ENCODE data around the gene SFN. TPM values are rescaled to one million over a fixed set of nuclear protein-coding genes. Genes with fewer than 3 reads are reported as not detected.

Gene SFN
- total RNA-seq, 2 donors from 2014 or later, result 1.3 TPM

DNA sequence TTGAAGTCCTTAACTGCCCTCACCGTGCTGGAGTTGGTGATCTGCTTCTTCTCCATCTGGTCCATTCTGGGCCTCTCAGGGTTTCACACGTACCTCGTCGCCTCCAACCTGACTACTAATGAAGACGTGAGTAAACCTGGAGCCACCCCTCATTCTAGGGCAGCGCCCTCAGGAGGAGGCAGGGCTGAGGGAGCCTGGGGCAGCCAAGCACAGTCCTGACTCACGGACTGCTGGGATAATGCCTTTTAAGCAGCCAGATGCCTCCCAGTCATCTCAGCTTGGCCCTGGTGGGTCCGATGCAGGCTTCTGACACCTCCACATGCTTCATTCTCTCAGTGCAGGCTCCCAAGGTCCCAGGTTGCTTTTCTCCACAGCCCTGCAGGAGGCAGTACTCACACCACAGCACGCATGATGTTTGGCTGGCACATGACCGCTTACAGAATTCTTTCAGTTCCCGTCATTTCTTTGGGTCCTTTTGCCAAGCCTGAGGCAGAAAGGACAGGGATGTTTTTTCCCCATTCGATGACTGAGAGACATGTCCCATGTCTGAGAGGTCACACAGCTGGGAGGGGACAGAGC is 11.8 kb upstream of the SFN start:
- no peak for ATAC-seq
- peaks cover 8% of the 10 kb centered on the region for H3K4me1 Mint-ChIP-seq
- no peak overlapping the region for H3K27ac Mint-ChIP-seq
- H3K4me3 Mint-ChIP-seq, result no peak overlapping the region
- peaks cover 11% of the 10 kb centered on the region for H3K36me3 Mint-ChIP-seq (ENCODE audit: low read depth)
- no peaks in the 10 kb centered on the region for H3K9me3 ChIP-seq (ENCODE audit: control insufficient read depth, low read length, poor library complexity, severe bottlenecking)
- no peak for DNase-seq
- no peaks in the 10 kb centered on the region for H3K27me3 Mint-ChIP-seq

DNA sequence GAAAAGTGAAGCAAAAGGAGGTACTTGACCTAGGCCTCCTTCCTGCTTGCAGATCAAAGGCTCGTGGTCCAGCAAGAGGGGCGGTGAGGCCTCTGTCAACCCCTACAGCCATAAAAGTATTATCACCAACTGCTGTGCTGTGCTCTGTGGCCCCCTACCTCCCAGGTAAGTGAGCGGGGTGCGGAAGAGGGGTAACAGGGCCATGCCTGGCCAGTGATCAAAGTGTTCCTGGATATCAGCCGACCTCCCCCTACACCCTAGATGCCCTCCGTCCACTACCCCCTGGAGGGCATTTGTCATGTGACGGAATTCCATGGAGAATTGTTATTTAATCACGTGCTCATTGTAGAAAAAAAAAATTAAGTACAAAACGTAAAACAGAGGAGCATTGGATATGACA is 10.2 kb upstream of the SFN start:
- DNase-seq, result no peak
- no peak for ATAC-seq
- Mint-ChIP-seq H3K36me3 (ENCODE audit: low read depth) (peaks cover 8% of the 10 kb centered on the region), H3K27ac (peak overlapping the region; percentile 16), H3K4me1 (peaks cover 8% of the 10 kb centered on the region), H3K27me3 (no peaks in the 10 kb centered on the region), H3K4me3 (no peak overlapping the region)
- H3K9me3 ChIP-seq (ENCODE audit: control insufficient read depth, low read length, poor library complexity, severe bottlenecking), result no peaks in the 10 kb centered on the region

DNA sequence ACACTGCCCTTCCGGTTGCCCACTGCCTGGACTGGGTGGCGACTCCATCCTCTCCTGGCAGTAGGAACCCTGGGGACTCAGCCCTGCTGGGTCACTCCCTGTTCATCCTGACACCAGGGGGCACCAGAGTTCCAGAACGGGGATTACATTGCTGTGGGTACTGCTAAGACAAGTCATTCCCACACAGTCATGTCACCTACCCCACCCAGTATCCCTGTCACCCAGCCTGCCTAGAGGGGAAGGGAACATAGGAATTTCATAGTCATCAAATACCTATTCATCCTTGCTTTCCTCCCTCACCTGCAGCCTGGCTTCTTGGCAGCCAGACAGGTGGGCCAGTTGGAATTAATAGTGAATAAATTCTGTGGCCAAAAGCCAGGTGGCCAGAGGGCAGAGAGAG is 9.8 kb upstream of the SFN start:
- peaks cover 8% of the 10 kb centered on the region for H3K4me1 Mint-ChIP-seq
- peaks cover 6% of the 10 kb centered on the region for H3K36me3 Mint-ChIP-seq (ENCODE audit: low read depth)
- H3K4me3 Mint-ChIP-seq, result no peak overlapping the region
- DNase-seq (peak; percentile 53 to 80 (median 55)), ATAC-seq (peak; percentile 82)
- H3K27me3 Mint-ChIP-seq, result no peaks in the 10 kb centered on the region
- peak overlapping the region; percentile 16 for H3K27ac Mint-ChIP-seq
- no peaks in the 10 kb centered on the region for H3K9me3 ChIP-seq (ENCODE audit: control insufficient read depth, low read length, poor library complexity, severe bottlenecking)

DNA sequence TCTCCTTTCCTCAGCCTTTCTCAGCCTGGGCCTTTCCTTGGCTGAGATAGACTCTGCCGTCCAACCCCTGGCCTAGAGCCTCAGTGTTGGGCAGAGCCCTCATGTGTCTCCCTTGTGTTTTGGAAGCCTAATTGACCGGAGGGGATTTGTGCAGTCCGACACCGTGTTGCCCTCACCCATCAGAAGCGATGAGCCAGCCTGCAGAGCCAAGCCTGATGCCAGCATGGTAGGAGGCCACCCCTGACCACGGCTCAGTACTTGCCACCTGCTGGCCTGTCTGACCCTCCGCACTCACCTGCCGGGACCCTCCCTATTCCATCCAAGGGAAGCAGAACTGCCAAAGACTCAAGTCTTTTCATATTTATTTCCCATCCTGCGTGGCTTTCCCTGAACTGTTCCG is 9.3 kb upstream of the SFN start:
- H3K36me3 Mint-ChIP-seq (ENCODE audit: low read depth), result peaks cover 4% of the 10 kb centered on the region
- peak overlapping the region; percentile 45 for H3K4me3 Mint-ChIP-seq
- H3K9me3 ChIP-seq (ENCODE audit: control insufficient read depth, low read length, poor library complexity, severe bottlenecking), result no peaks in the 10 kb centered on the region
- ATAC-seq, result no peak
- H3K27ac Mint-ChIP-seq, result peak overlapping the region; percentile 16
- H3K27me3 Mint-ChIP-seq, result no peaks in the 10 kb centered on the region
- peaks cover 8% of the 10 kb centered on the region for H3K4me1 Mint-ChIP-seq
- no peak for DNase-seq

DNA sequence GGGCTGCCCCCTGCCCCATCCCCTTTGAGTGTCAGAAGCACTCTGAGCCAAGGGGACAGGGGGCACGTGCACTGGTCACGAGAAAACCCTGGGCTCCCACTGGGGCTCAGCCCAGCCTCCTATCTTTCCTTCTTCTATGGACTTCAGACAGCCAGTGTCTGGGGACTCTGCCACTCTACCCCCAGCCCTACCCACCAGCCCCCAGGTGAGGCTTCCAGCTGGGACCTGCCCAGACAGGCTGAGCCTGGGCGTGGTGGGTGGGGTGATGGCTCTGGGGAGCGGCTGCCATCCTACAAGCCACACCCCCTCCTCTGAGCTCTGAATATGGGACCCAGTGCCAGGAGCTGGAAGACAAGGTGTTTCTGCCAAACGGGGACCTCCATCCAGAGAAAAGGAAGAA is 8.0 kb upstream of the SFN start:
- Mint-ChIP-seq H3K27ac (no peak overlapping the region), H3K27me3 (no peaks in the 10 kb centered on the region), H3K36me3 (ENCODE audit: low read depth) (peaks cover 4% of the 10 kb centered on the region), H3K4me1 (peaks cover 5% of the 10 kb centered on the region), H3K4me3 (no peak overlapping the region)
- DNase-seq, result no peak
- no peak for ATAC-seq
- H3K9me3 ChIP-seq (ENCODE audit: control insufficient read depth, low read length, poor library complexity, severe bottlenecking), result no peaks in the 10 kb centered on the region

DNA sequence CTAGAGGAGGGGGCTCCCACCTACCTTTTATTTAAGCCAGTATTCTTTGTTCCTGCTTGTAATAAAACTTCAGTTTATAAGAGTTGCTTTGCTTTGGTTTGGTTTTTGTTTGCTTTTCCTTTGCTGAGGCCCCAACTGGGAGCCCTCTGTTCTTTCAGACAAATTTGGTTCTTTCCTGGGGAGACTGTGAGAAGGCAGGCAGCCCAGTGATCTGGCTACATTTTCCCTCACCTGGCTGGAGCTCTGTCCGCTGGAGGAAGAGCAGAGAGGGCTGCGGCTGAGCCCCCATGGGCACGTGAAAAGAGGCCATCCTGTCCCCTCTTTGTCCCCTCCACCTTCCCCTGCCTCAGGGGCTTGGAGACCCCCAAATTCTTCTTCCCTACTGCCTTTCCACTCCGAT is 7.3 kb upstream of the SFN start:
- H3K4me3 Mint-ChIP-seq, result no peak overlapping the region
- ATAC-seq (no peak), DNase-seq (no peak)
- no peaks in the 10 kb centered on the region for H3K9me3 ChIP-seq (ENCODE audit: control insufficient read depth, low read length, poor library complexity, severe bottlenecking)
- H3K27me3 Mint-ChIP-seq, result no peaks in the 10 kb centered on the region
- peaks cover 4% of the 10 kb centered on the region for H3K36me3 Mint-ChIP-seq (ENCODE audit: low read depth)
- H3K4me1 Mint-ChIP-seq, result peaks cover 4% of the 10 kb centered on the region
- no peak overlapping the region for H3K27ac Mint-ChIP-seq

DNA sequence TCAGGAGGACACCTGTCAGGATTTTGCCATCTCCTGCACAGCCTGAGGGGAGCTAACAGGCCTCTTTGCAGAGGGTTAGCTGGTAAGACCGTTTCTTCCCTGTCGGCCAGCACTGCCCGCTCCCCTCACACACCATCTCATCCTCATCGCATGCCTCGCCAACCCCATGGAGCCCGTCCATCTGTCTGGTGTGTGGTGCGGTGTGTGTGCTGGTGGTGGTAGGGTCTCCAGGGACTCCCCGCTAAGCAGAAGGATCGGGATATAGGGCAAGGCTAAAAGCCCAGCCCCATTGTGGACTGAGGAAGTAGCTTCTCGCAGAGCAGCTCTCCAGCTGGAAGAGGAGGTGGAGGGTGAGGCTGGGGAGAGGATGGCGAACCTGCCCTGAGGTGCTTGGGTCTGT is 6.8 kb upstream of the SFN start:
- ATAC-seq, result no peak
- peaks cover 4% of the 10 kb centered on the region for H3K36me3 Mint-ChIP-seq (ENCODE audit: low read depth)
- DNase-seq, result no peak
- H3K27me3 Mint-ChIP-seq, result no peaks in the 10 kb centered on the region
- H3K4me3 Mint-ChIP-seq, result peak overlapping the region; percentile 28
- H3K4me1 Mint-ChIP-seq, result peaks cover 4% of the 10 kb centered on the region
- no peaks in the 10 kb centered on the region for H3K9me3 ChIP-seq (ENCODE audit: control insufficient read depth, low read length, poor library complexity, severe bottlenecking)
- H3K27ac Mint-ChIP-seq, result peak overlapping the region; percentile 47

DNA sequence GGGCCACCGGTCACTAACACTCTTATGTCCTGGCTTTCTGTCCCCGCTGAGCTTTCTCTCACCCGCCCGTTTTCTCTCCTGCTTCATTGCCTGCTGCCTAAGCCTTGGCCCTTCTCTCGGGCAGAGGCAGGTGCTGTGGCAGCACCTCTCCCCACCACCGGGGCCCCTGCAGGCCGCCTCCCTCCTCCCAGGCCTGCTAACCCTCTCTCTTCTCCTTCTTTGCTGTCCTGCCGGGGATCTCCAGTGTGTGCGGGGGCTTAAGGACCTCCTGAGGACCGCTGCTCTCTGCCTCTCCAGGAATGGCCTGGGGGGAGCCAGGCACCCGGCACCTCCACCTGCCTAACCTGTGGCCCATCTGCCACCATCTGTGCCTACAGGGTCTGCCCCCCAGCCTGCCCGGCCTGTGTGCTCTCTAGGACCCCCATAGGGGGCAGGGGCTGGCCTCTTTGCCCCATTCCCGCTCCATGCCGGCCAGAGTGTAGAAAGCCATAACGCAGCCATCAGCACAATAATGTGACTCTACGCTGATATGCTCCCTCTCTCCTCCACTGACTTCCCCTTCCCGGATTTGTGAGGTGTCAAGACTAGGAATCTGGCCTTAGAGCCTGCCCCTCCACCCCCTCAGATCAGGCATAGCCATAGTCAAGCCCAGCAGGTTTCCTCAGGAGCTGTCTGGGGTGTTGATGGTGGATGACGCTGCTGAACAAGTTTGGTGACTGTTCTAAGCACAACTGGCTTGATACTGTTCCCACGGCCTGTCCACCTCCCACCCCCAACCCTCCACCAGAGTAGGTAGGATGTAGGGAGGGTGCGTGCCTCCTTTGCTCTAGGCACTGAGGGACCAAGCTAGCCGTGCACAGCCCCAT is 6.1 kb upstream of the SFN start:
- H3K9me3 ChIP-seq (ENCODE audit: control insufficient read depth, low read length, poor library complexity, severe bottlenecking), result no peaks in the 10 kb centered on the region
- Mint-ChIP-seq H3K4me3 (no peak overlapping the region), H3K27me3 (no peaks in the 10 kb centered on the region), H3K27ac (peak overlapping the region; percentile 47), H3K36me3 (ENCODE audit: low read depth) (peaks cover 1% of the 10 kb centered on the region), H3K4me1 (peaks cover 5% of the 10 kb centered on the region)
- DNase-seq (no peak), ATAC-seq (no peak)

DNA sequence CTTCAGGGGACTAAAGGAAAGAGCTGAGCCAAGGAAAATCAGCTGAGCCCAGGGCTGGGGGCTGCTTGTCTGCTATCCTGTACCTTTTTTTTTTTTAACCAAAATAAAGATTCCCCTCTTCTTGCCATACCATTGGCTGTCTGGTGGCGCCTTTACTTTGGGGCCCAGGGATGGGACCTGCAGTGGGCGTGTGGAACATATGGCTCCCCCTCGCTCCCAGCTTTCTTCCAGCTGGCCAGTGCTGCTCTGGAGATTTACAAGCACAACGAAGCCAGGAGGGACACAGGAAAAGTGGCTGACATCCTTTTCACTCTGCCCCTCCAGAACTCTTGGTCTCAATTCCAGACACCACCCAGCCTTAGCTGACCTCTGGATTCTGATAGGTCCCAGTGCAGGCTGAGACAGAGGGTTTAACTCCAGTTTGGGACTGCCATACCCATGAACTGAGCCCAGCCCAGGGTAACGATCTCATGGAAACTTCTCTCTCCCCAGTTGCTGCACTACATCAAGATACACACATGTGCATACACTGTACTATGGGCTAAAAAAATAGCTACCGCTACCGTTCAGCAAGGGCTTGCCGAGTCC is 5.4 kb upstream of the SFN start:
- Mint-ChIP-seq H3K4me3 (no peak overlapping the region), H3K36me3 (ENCODE audit: low read depth) (no peaks in the 10 kb centered on the region), H3K27ac (peak overlapping the region; percentile 6), H3K27me3 (no peaks in the 10 kb centered on the region), H3K4me1 (peaks cover 11% of the 10 kb centered on the region)
- ATAC-seq (no peak), DNase-seq (no peak)
- H3K9me3 ChIP-seq (ENCODE audit: control insufficient read depth, low read length, poor library complexity, severe bottlenecking), result no peaks in the 10 kb centered on the region

DNA sequence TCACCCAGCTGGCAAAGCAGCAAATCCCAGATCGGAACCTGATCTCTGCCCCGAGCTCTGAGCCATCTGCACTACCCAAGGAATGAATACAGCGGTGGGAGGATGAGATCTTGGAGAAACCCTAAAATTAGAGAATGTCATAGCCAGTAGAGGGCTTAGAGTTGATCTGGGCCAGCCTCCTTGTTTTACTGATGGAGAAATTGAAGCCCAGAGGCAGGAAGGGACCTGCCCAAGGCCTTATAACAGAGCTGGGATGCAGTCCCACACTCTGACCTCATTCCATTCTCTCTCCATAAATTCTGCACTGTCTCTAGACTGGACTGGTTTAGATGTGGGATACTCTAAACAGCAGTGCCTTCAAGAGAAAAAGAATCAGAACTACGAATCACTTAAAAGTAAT is 4.8 kb upstream of the SFN start:
- H3K9me3 ChIP-seq (ENCODE audit: control insufficient read depth, low read length, poor library complexity, severe bottlenecking), result no peaks in the 10 kb centered on the region
- DNase-seq, result no peak
- Mint-ChIP-seq H3K27me3 (no peaks in the 10 kb centered on the region), H3K27ac (peak overlapping the region; percentile 6), H3K4me1 (peaks cover 13% of the 10 kb centered on the region), H3K36me3 (ENCODE audit: low read depth) (no peaks in the 10 kb centered on the region), H3K4me3 (no peak overlapping the region)
- ATAC-seq, result no peak

DNA sequence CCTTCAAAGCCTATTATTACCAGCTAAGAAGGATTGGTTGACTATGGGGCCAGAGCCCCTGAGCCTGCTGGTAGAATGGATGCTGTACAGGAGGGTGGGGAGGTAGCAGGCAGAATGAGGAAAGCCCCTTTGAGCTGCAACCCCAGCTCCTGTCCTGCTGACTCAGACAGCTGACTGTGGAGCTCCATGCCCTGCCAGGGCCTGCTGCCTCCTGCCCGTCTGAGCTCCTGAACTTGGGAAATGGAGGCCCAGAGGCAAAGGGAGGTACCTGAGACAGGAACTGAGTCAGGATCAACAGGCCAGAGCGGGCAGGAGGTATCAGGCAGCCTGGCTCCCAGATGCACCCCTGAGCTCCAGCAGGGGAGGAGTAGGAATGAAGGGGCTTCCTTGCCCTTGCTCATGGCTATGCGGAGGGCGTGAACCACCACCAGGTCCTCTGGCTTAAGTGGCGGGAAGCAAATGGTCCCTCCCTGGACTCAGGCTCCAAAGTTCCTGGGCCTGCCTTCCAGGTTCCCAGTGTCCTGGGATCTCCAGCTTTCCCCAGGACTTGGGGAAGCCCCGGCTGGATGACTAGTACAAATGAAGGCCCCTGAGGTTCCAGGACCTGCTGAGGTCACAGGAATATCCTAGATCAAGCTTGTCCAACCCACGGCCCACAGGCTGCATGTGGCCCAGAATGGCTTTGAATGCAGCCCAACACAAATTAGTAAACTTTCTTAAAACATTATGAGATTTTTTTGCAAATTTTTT is 3.9 kb upstream of the SFN start:
- no peaks in the 10 kb centered on the region for H3K9me3 ChIP-seq (ENCODE audit: control insufficient read depth, low read length, poor library complexity, severe bottlenecking)
- Mint-ChIP-seq H3K36me3 (ENCODE audit: low read depth) (no peaks in the 10 kb centered on the region), H3K4me3 (no peak overlapping the region), H3K27ac (peak overlapping the region; percentile 24), H3K4me1 (peaks cover 18% of the 10 kb centered on the region), H3K27me3 (no peaks in the 10 kb centered on the region)
- no peak for DNase-seq
- ATAC-seq, result no peak

DNA sequence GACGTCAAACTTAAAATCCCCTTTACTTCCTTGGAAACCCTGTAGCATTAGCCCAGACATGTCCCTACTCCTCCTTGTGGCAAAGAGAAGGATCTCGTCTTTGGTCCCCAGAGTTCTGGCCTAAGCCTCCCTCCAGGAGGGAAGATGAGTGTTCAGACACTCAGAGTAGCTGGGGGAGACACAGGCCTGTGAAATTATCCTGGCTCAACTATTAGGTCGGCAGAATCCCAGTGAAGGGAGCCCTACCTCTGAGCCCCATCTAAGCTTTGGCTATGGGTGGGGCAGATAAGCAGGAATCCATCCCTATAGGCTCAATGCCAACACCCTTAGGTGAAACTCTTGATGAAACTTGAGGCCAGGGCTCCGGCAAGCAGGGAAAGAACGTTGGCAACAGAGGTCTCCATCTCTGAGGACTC is 1.7 kb upstream of the SFN start:
- peak overlapping the region; percentile 6 for H3K27ac Mint-ChIP-seq
- peaks cover 25% of the 10 kb centered on the region for H3K4me1 Mint-ChIP-seq
- H3K9me3 ChIP-seq (ENCODE audit: control insufficient read depth, low read length, poor library complexity, severe bottlenecking), result no peaks in the 10 kb centered on the region
- DNase-seq, result no peak
- H3K4me3 Mint-ChIP-seq, result no peak overlapping the region
- ATAC-seq, result no peak
- H3K27me3 Mint-ChIP-seq, result no peaks in the 10 kb centered on the region
- no peaks in the 10 kb centered on the region for H3K36me3 Mint-ChIP-seq (ENCODE audit: low read depth)

DNA sequence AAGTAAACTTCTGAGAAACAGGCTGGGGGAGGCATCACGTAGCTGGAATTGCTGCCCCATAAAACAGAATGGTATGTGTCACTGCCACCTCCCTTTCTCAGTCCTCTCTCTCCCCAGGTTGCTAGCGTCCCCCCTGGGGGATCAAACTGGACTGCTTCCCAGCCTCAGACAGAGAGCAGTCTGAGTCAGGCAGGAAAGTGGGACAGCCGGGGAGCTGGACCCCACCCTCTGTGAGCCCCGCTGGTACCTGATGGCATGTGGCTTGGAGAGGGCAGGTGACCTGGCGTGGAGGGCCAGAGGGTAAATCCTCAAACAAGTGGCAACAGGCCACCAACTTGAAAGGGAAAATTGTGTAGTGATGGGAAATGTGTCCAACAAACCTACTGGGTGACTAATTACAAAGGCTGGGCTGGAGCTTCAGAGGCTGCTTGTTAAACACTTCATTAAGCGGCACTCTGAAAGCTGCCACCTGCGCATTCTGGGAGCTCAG is 1.0 kb upstream of the SFN start:
- Mint-ChIP-seq H3K27ac (peak overlapping the region; percentile 74), H3K4me1 (peaks cover 25% of the 10 kb centered on the region), H3K36me3 (ENCODE audit: low read depth) (no peaks in the 10 kb centered on the region), H3K27me3 (no peaks in the 10 kb centered on the region), H3K4me3 (no peak overlapping the region)
- ATAC-seq (no peak), DNase-seq (no peak)
- no peaks in the 10 kb centered on the region for H3K9me3 ChIP-seq (ENCODE audit: control insufficient read depth, low read length, poor library complexity, severe bottlenecking)

All from T-helper 17 cell (primary cell).